GM18858 (cell line): ENCODE data around the gene CCDC88C.

Experiments used
- ATAC-seq: cut with Tn5 transposase; IDR thresholded peaks from one replicate; pipeline ENCODE4 v1.9.1; 2021; ENCODE audit not compliant: unreplicated experiment

The CCDC88C gene

DNA sequence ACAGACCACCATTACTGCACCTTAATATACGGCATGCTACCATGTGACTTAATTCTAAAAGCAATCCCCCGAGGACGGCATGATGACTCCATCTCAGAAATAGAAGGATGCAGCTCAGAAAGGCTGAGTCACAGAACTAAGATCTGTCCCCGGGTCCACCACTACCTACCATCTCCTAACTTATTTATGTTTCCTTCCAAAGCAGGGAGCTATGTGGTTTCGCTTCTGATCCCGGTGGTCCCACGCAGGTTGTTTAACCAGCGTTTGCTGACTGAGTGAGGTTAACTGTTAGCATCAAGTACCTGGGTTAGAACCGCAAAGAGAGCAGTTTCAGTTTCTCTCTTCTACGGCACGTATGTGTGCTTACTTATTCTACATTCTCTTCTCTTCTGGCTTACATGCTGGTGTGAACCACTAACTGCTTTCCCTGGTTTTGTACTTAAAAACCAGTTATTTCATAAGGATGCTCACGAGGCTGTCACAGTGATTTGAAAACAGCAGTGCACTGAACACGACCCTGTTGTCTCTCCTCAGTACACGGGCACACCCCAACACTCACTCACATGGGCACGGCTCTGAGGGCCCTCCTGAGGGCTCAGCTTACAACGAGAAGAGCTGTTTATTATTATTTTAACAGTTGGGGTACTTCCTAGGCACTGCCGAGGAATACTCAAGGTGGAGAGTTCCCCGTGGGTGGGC lies 66.7 kb downstream of the CCDC88C start:
- ATAC-seq: peak; percentile 48

DNA sequence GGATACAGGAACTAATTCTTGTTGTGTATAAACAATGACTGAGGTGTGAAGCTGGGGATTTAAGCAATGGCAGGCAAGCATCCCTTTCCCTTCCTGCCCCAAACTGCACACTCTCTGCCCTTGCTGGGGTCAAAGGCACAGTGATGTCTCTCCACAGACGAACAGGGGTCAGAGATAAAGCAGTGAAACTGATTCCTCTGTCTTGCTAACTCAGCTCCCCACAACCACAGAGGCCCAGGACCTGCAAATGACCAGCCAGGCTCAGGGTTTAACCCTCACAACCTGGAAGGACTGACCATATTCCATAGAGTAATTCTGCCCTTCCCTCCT lies 67.2 kb downstream of the CCDC88C start:
- ATAC-seq: no peak

GRCh38 chr14:91349481-91350074 lies 68.0 kb downstream of the CCDC88C start:
- peak; percentile 40 for ATAC-seq

DNA sequence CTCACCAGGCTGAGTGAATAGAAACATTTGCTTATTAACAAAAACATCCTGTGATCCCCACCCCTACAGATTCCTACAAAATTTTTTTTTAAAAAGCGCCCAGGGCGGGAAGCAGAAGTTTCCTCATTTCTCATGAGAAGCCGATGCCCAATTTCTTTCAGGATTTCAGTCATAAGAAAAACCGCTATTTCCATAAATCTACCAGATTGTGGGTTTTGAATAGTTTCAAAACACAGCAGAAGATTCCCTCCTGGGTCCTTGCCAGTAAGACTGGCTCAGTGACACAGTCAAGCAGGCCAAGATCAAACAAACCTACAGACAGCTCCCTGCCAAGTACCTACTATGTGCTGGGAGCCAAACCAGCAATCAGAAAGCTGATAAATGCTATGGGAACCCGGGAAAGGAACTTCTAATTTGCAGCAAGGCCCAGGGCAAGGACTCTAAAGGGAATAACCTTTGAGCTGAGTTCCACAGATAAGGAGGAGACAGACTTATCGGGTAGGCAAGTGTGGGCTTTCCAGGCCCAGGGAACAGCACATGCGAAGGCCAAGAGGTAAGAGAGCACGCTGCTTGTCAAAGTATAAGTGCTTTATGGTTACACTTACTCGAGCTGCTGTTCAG lies 68.7 kb downstream of the CCDC88C start:
- no peak for ATAC-seq

- no peak for ATAC-seq
Observed at GRCh38 chr14:91346838-91347173, 70.8 kb downstream of the CCDC88C start.

- no peak for ATAC-seq
Observed at GRCh38 chr14:91344096-91344495, 73.5 kb downstream of the CCDC88C start.

DNA sequence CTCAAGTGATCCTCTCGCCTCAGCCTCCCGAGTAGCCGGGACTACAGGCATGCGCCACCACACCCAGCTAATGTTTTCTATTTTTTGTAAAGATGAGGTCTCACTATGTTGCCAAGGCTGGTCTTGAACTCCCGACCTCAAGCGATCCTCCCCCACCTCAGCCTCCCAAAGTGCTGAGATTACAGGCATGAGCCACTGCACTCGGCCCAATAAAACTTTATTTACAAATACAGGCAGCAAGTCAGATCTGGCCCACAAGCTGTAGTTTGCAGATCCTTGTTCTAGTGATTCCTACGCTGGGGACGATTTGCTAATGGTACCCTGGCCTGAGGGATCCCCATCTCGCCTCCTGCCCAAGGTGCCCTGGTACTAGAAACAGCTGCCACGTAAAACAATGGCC lies 74.6 kb downstream of the CCDC88C start:
- ATAC-seq: no peak

- no peak for ATAC-seq
Observed at GRCh38 chr14:91342206-91342760, 75.3 kb downstream of the CCDC88C start.

- ATAC-seq: no peak
Observed at GRCh38 chr14:91341751-91342154, 75.9 kb downstream of the CCDC88C start.

DNA sequence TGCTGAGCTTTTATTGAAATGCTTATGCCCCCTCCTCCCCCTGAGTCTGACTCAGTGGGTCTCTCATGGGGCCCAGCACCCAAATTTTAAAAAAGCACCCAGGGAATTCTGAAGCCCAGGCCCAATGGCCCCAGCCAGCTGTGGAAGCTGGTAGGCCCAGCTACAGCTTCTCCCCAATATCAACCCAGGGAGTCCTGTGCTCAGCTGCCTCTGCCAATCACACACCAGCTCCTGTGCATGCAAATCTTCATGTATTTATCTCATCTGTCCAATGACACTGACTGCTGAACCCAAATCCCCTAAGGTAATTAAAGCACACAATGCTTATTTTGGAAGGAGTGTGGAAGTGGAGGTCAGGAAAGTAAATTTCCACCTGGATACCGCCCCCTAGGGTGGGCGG lies 76.3 kb downstream of the CCDC88C start:
- ATAC-seq: no peak

- ATAC-seq: no peak
Observed at GRCh38 chr14:91339671-91340369, 77.8 kb downstream of the CCDC88C start.

DNA sequence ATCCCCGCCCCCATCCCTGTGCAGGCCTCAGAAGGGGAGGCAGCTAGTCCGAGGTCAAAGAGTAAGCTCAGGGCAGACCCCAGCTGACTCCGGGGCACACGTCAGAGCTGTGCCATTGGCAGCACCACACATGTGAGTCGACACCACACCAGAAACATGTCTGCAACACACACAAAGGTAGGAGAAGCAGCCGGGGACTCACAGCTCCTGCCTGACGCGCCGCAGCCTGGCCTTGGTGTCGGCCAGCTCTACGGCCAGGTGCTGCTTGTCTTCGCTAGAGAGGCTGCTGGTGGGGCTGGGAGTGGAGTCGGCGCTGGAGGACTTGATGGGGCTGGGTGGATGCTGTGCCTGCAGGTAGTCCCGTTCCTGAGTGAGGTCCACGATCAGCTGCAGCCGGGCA lies 78.5 kb downstream of the CCDC88C start:
- no peak for ATAC-seq

GRCh38 chr14:91338379-91338778 lies 79.2 kb downstream of the CCDC88C start:
- no peak for ATAC-seq

DNA sequence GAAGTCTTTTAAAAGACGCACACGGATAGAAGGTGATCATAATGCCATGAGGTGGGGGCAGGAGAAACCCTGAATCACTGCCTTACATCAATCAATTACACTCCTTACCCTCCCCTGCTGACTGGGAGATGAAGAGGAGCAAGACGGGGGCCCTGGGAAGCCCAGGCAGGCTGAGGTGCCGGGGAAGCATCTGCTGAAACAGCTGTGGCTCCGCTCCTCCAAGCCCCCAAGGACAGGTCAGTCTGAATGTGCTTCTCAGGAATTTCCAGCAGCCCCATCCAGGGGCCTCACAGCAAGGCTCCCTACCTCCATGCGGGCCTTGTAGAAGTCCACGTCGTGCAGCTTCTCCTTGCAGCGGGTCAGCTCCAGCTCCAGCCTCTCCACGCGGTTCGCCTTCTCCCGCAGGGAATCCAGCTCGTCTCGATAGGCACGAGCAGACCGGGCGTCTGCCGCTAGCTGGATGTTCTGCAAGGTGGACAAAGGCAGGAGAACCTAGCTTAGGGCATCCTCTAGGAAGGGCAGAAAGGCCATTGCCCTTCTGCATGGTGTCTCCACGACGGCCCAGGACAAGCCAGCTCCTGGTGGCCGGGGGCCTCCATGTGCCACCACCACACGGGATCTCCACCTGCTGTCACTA lies 79.8 kb downstream of the CCDC88C start:
- no peak for ATAC-seq

DNA sequence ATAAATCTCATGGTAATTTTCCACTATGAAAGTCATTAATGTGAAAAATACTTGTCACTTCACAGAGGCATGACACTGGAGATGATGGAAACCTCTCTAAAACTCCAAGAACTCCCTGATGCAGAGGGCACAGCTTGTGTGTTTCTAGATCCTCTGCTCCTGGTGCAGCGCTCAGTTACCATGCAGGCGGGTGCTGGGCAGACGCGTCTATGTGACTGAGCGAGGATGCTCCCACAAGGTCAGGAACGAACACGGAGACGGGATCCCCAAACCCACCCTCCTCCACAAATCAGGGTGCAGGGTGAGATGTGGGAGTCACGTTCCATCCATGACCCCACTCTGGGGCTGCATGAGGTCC lies 81.5 kb downstream of the CCDC88C start:
- ATAC-seq: no peak

GRCh38 chr14:91335191-91336092 lies 82.2 kb downstream of the CCDC88C start:
- ATAC-seq: no peak

- ATAC-seq: peak; percentile 72
Observed at GRCh38 chr14:91333650-91334039, 84.0 kb downstream of the CCDC88C start.

- no peak for ATAC-seq
Observed at GRCh38 chr14:91332986-91333649, 84.5 kb downstream of the CCDC88C start.

DNA sequence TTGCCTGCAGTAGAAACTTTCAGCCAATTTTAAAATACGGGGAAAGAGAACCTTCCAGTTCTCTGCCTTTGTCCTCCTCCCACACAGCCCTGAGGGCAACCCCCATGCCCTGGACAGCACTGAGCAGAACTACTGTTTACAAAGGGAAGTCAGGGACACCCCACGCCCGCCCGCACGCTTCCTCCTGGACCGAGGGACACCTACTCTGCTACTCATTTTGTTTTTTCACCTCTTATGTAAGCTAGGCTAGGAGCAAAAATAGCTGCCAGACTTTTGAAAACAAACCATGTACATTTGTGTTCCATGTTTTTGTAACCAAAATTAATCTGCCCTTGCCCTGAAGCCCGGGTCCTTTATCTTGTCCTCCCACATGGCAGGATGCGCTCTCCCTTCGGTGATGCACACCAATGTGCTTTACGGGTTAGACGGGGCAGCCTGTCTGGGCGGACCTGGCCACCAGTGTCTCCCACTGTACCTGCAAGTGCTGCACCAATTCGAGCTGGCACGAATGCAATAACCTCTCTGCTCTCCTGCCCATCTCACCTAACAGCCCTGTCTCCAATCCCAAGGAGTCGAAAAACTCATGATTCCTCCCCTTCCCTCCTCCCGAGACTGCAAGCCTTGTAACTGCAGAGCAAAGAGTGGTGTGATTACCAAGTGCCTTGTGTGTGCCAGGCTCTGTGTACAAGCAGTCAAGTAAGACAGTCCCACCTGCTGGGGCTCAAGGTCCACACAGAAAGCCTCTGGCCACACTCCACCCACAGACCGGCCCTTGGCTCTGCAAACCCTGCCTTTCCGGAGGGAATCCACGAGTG lies 85.2 kb downstream of the CCDC88C start:
- ATAC-seq: no peak
